ENCODE measurements around the gene CCNI.
"Not testable (repeated sequence)": the region's sequence is repeated elsewhere in the genome, so short reads cannot be mapped to it uniquely, and the experiment has no call there.

CCNI gene

DNA sequence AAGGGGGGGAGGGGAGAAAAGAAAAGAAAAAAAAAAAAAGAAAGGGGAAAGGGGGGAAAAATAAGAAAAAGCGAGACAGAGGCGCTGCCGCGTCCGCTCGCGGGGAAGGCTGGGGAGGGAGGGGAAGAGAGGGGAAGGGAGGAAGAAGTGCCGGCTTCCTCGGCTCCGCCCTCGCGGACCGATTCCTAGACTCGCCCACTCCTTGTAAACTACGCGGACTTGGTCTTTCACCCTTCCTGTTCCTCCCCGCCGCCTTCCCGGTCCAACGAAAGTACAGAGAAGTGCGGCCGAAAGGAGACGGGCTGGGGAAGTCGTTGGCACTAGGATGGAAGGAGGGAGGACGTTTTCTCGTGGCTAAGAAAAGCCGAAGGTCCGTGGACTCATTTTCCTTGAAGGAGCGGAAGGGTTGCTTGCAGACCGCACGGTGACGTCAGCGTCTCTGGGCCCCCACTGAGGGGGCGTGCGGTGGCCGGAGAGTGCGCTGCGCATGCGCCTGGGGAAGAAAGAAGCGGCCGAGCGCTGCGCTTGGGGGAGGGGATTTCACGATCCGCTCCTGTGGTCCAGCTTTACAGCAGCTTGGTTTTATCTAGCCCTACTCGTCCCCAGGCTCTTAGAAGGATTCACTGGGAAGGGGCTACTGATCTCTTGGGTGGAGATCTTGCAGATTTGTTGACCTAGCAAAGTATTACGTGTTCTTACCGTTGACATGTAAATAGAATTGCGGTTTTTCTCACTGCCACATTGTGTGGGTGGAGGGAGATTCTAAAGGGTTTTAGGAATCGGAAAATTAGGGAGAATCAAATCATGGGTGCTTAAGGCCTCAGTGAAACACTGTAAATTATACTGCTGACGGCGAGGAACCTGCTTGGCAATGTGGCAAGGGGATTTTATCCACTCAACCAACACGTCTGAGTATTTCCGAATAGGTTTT is at the start of gene CCNI:
TSS of gene CCNI (minus strand) at position 121 of the 931 bp plus-strand sequence. CDS start 9,627 bp downstream, outside the sequence.
- DNase-seq (ENCODE audit: low read depth), result peak; percentile 90

- DNase-seq (ENCODE audit: low read depth), result no peak
Measured at GRCh38 chr4:77124576-77124975, 48.8 kb upstream of the CCNI start.

DNA sequence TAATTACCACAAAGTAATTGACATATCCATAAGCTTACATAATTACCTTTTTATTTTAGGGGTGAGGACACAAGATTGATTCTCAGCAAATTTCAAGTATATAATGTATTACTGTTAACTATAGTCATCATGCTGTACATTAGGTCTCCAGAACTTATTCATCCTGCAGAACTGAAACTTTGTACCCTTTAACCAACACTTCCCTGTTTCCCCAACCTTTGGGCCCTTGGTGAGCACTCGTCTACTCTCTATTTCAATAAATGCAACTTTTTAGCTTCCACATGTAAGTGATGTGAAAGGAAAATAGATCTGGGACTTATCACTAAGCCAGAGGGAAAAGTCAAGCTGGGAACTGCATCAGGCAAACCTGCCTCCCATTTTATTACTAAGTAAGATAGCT is 47.6 kb upstream of the CCNI start:
- DNase-seq (ENCODE audit: low read depth), result no peak

DNA sequence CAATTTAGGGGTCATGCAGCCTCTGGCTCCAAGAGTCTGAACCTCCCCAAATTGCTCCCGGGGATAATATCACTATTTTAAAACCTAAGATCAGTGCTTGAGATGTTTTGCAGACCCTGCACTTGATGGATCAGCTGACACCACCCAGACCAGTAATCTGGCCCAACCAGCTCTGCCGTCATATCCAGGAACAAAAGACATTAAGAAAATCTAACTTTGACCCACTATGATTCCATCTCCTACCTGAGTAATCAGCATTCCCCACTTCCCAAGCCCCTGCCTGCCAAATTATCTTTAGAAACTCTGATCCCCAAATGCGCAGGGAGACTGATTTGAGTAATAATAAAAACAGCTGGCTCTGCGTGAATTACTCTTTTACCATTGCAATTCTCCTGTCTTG is 46.9 kb upstream of the CCNI start:
- no peak for DNase-seq (ENCODE audit: low read depth)

DNA sequence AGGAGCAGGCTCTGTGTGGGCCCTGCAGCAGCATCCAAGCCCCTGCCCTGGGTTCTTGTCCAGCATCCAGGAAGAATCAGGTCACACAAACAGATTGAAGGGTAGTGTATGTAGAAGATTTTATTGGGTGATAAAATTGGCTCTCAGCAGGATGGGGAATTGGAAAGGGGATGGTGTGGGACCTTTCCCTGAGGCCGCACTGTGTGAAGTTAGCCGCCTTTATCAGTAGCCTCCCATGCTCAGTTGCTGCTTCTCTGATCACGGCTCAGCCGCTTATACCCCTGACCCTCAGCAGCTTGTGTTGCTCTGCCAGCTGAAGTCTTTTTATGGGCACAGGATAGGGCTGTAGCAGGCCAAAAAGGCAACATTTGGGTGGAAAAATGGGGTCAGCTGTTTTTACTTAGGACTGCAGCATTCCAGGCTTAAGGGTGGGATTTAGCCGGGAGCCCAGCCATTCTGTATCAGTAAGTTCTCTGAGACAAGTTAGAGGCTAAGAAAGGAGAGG is 46.0 kb upstream of the CCNI start:
- no peak for DNase-seq (ENCODE audit: low read depth)

GRCh38 chr4:77120886-77121508 is 45.2 kb upstream of the CCNI start:
- no peak for DNase-seq (ENCODE audit: low read depth)

- no peak for DNase-seq (ENCODE audit: low read depth)
Measured at GRCh38 chr4:77117721-77118120, 41.9 kb upstream of the CCNI start.

GRCh38 chr4:77113069-77113468 is 37.3 kb upstream of the CCNI start:
- DNase-seq (ENCODE audit: low read depth), result no peak

DNA sequence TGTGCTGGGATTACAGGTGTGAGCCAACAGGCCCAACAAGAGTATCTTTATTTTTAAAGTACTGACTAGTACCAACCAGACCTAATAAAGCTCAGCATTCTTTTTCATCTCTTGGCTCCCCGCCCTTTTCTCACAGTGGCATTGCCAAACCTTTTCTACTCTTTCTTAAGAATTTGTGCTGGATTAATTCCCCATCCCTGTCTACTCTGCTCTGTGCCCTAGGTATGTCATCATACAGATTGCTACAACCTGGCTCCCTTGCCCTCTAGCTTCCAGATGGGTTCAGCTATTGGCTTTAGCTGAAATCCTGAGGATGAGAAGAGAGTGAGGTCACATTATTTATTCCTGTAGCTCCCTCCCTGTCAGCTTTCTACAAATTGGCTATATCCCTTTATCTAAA is 34.9 kb upstream of the CCNI start:
- no peak for DNase-seq (ENCODE audit: low read depth)

GRCh38 chr4:77104791-77105540 is 29.2 kb upstream of the CCNI start:
- no peak for DNase-seq (ENCODE audit: low read depth)

DNA sequence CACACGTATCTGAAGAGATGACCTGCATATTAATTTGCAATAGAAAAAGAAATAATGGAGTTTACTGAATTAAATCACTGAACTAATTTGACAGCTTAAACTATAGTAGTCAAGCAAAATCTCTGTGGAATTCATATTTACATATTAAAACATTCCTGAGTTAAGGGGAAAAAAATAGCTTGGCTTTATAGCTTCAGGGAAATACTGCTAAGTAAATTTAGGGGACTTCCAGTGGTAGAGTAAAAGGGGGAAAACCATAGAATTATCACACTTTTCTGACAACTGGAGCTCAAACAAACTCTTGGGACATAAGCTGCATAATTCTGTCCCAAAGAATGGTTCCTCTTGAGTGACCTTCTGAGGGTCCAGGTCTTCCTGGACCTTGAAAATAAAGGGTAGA is 28.6 kb upstream of the CCNI start:
- DNase-seq (ENCODE audit: low read depth), result no peak

DNA sequence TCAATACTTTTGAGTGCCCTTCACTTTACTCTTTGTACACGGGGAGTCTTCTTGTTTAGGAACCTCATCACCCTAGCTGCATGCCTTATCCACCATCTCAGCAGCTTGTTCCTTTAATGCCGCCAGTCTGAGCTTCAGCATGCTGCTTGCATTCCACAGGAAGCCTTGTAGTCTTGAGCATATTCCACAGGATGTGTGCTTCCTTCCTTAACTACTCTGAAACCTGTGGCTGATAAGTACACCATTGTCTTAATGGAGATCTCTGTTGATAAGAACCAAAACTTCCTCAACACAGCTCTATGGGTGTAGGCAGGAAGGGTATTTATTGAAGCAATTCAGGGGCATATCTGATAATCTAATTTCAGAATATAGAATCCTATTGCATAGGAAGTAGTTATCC is 24.4 kb upstream of the CCNI start:
- no peak for DNase-seq (ENCODE audit: low read depth)

- no peak for DNase-seq (ENCODE audit: low read depth)
Measured at GRCh38 chr4:77097611-77098010, 21.8 kb upstream of the CCNI start.

DNA sequence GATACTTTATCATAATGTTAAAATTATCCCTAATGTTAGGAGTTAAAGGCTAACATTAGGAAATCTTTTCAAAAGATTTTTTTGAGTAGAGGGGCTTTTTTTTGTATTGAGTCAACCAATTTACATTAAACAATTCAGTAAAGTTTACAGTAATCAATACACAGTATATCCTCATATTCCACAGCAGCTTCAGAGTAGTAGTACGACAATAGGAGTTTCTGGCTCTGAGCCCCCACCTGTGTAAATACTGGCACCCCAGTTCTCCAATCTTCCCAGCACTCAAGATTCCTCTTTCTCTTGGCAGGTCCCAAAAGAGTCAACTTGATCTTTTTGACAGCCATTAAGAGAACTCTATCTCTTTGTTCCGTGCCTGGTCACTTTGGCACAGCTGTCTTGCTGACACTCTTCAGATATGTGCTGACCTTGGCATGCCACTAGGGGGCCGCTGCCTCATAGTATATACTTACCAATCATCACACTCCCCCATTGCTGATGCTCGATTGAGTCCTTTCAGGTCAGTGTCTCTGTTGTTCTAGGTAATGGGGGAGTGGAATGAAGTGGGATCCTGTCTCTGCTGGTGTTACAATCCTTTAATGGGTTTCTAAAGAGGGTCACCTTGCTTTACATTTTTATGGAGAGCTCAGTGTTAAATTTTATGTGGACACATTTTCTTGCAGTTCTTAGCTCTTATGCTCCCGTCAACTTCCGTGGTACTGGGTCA is 19.5 kb upstream of the CCNI start:
- no peak for DNase-seq (ENCODE audit: low read depth)

GRCh38 chr4:77094496-77094895 is 18.7 kb upstream of the CCNI start:
- DNase-seq (ENCODE audit: low read depth), result no peak

DNA sequence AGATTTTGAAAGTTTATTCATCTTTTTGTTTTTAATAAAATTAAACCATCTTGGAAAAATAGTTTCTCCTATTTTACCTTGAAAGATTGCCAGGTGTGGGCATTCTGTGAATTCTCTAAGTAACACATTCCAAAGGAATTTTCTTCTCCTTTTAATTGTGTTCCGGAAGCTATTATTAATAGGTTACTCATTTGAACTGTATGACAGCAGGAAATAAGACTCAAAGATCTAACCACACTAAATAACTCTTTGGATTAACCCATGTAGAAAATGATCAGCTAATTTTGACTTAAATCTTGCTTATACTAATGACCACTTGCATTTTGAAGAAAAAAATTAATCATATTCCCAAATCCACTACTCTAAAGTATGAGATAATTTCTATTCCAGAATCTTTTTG is 17.6 kb upstream of the CCNI start:
- DNase-seq (ENCODE audit: low read depth), result no peak

- DNase-seq (ENCODE audit: low read depth), result no peak
Measured at GRCh38 chr4:77092975-77093374, 17.2 kb upstream of the CCNI start.

- DNase-seq (ENCODE audit: low read depth), result no peak
Measured at GRCh38 chr4:77089866-77090265, 14.1 kb upstream of the CCNI start.

DNA sequence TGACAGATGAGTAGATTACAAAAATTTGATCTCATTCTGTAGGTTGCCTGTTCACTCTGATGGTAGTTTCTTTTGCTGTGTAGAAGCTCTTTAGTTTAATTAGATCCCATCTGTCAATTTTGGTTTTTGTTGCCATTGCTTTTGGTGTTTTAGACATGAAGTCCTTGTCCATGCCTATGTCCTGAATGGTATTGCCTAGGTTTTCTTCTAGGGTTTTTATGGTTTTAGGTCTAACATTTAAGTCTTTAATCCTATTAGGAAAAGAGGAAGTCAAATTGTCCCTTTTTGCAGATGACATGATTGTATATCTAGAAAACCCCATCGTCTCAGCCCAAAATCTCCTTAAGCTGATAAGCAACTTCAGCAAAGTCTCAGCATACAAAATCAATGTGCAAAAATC is 11.2 kb upstream of the CCNI start:
- DNase-seq (ENCODE audit: low read depth), result not testable (repeated sequence)

GRCh38 chr4:77084019-77084639 is 8.3 kb upstream of the CCNI start:
- no peak for DNase-seq (ENCODE audit: low read depth)

DNA sequence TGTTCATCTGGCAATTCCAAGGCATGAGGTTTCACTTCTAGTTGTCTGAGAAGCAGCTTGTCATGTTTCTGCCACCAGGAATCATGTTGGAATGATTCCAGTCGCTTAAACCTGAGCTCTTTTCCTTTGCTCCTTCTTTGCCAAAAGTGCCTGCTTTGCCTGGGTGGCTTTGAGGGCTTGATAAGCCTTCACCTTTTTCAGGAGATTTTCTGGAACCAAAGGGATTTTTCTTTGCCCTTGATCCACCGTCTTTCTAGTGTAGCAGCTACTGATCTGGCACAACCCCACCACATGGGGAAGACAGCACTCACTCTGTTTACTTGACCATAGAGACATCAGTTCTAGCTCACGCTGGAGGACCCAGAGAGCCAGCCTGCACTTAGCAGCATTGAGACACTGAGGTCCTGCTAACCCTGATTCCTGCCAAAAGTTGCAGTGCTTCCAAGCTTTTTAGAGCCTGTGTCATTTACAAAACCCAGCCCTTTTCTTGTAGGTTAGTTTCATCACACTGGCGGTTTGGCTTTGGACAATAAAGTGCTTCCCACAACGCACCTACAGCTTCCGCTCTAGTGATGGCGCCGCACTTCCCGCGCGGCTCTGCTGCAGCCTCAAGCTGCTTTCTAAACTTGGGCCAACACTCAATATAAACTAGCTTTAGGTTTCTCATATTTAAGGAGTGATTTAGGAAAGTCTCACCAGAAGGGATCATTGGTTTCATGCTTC is 7.3 kb upstream of the CCNI start:
- no peak for DNase-seq (ENCODE audit: low read depth)

Measured in non-pigmented ciliary epithelial cell (primary cell).